SU-DHL-6 (cell line): ENCODE data around the gene B4GALT6.

Experiments
- H2AFZ ChIP-seq: fragments of 200-600 bp; sonication (generic); 2 replicates; pipeline ENCODE4 v1.6.1; 2014; ENCODE audit warnings: low read depth, mild to moderate bottlenecking, moderate library complexity, mixed read lengths, antibody characterized with exemption, low read length; ENCODE audit not compliant: severe bottlenecking
- H3F3A ChIP-seq: fragments of 200-600 bp; shearing (Covaris generic); 2 replicates; pipeline ENCODE4 v1.6.0; 2016; ENCODE audit warnings: antibody characterized with exemption, mild to moderate bottlenecking; ENCODE audit not compliant: insufficient read depth
- H3K27ac ChIP-seq: fragments of 200-600 bp; sonication (generic); 2 replicates; pipeline ENCODE4 v1.5.1; 2016; ENCODE audit warnings: low read depth, mild to moderate bottlenecking, low read length, moderate library complexity, mixed read lengths
- H3K27me3 ChIP-seq: fragments of 200-600 bp; sonication (generic), shearing (Covaris generic); 2 replicates; pipeline ENCODE4 v1.6.0; 2014; ENCODE audit warnings: mild to moderate bottlenecking, low read length
- H3K36me3 ChIP-seq: fragments of 200-600 bp; sonication (generic); 2 replicates; pipeline ENCODE4 v1.6.1; 2014; ENCODE audit warnings: mild to moderate bottlenecking, low read length, mixed read lengths
- H3K4me2 ChIP-seq: fragments of 300-600, 200-600 bp; shearing (Covaris generic), sonication (generic); 2 replicates; pipeline ENCODE4 v1.6.0; 2014; ENCODE audit warnings: low read length, low read depth, mild to moderate bottlenecking; ENCODE audit not compliant: poor library complexity, severe bottlenecking
- H3K4me3 ChIP-seq: fragments of 200-600 bp; sonication (generic); 2 replicates; pipeline ENCODE4 v1.5.1; 2014; ENCODE audit warnings: antibody characterized with exemption, low read length, mild to moderate bottlenecking, mixed read lengths; ENCODE audit not compliant: insufficient read depth, poor library complexity, severe bottlenecking
- H3K79me2 ChIP-seq: fragments of 200-600 bp; sonication (generic); 2 replicates; pipeline ENCODE4 v1.6.1; 2014; ENCODE audit warnings: mild to moderate bottlenecking, low read length, moderate library complexity; ENCODE audit not compliant: insufficient read depth
- H3K9ac ChIP-seq: fragments of 200-600 bp; sonication (generic); 2 replicates; pipeline ENCODE4 v1.7.0; 2014; ENCODE audit warnings: mild to moderate bottlenecking, low read length
- H3K9me2 ChIP-seq: fragments of 200-600 bp; sonication (generic); replicated peaks from 2 replicates; pipeline ENCODE4 v1.6.1; 2014; ENCODE audit warnings: low read length; ENCODE audit not compliant: insufficient read depth
- H3K9me3 ChIP-seq: fragments of 200-600 bp; sonication (generic); 2 replicates; pipeline ENCODE4 v1.6.1; 2014; ENCODE audit warnings: low read length, mixed read lengths; ENCODE audit not compliant: insufficient read depth
- H4K20me1 ChIP-seq: fragments of 200-600 bp; sonication (generic); 2 replicates; pipeline ENCODE4 v1.6.1; 2014; ENCODE audit warnings: low read depth, mild to moderate bottlenecking, antibody characterized with exemption, low read length, moderate library complexity, mixed read lengths
- EZH2phosphoT487 ChIP-seq: fragments of 200-600 bp; sonication (generic), shearing (Covaris generic); conservative IDR thresholded peaks from 2 replicates; pipeline ENCODE4 v1.6.1; 2018; ENCODE audit warnings: mild to moderate bottlenecking, antibody characterized with exemption, low read length, moderate library complexity, mixed read lengths
- TF ChIP-seq, protein P1 (sequence below): fragments of 200-600 bp; sonication (generic); IDR thresholded peaks from one replicate; pipeline ENCODE4 v1.5.1; 2017; ENCODE audit warnings: antibody characterized with exemption, mild to moderate bottlenecking, low read length, moderate library complexity; ENCODE audit not compliant: insufficient read depth, poor library complexity, severe bottlenecking

Gene B4GALT6

DNA sequence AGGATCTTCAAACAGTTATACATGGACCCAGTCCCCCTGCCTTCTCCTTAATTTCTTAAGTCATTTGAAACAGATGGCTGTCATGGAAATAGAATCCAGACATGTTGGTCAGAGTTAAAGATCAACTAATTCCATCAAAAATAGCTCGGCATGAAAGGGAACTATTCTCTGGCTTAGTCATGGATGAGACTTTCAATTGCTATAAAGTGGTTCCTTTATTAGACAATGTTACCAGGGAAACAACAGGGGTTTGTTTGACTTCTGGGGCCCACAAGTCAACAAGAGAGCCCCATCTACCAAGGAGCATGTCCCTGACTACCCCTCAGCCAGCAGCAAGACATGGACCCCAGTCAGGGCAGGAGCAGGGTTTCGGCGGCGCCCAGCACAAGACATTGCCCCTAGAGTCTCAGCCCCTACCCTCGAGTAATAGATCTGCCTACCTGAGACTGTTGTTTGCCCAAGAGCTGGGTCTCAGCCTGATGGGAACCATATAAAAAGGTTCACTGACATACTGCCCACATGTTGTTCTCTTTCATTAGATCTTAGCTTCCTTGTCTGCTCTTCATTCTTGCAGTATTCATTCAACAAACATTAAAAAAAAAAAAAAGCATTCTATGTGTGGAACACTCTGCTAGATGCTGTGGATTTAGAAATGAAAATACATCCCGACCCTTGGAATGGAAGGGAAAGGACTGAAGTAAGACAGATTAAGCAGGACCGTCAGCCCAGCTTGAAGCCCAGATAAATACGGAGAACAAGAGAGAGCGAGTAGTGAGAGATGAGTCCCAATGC is 88.1 kb downstream of the B4GALT6 start:
- Histone ChIP-seq H3K4me2 (no peak overlapping the region), H3K4me3 (no peak overlapping the region)
- TF ChIP-seq, protein P1, sequence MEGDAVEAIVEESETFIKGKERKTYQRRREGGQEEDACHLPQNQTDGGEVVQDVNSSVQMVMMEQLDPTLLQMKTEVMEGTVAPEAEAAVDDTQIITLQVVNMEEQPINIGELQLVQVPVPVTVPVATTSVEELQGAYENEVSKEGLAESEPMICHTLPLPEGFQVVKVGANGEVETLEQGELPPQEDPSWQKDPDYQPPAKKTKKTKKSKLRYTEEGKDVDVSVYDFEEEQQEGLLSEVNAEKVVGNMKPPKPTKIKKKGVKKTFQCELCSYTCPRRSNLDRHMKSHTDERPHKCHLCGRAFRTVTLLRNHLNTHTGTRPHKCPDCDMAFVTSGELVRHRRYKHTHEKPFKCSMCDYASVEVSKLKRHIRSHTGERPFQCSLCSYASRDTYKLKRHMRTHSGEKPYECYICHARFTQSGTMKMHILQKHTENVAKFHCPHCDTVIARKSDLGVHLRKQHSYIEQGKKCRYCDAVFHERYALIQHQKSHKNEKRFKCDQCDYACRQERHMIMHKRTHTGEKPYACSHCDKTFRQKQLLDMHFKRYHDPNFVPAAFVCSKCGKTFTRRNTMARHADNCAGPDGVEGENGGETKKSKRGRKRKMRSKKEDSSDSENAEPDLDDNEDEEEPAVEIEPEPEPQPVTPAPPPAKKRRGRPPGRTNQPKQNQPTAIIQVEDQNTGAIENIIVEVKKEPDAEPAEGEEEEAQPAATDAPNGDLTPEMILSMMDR: no peak
- TF ChIP-seq EZH2phosphoT487: no peak

DNA sequence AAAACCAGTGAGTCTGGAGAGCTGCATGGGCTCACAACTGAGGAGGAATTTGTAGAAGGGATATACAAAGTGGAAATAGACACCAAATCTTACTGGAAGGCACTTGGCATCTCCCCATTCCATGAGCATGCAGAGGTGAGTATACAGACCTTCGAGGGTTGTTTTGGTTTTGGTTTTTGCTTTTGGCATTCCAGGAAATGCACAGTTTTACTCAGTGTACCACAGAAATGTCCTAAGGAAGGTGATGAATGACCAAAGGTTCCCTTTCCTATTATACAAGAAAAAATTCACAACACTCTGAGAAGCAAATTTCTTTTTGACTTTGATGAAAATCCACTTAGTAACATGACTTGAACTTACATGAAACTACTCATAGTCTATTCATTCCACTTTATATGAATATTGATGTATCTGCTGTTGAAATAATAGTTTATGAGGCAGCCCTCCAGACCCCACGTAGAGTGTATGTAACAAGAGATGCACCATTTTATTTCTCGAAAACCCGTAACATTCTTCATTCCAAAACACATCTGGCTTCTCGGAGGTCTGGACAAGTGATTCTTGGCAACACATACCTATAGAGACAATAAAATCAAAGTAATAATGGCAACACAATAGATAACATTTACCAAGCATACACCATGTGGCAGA is 89.1 kb downstream of the B4GALT6 start:
- no peaks in the 10 kb centered on the region for H4K20me1 ChIP-seq
- no peak overlapping the region for H3K4me2 ChIP-seq
- H3K9me3 ChIP-seq: no peaks in the 10 kb centered on the region
- no peak overlapping the region for H3K4me3 ChIP-seq
- H3K9ac ChIP-seq: no peak overlapping the region
- no peak overlapping the region for H2AFZ ChIP-seq
- H3K36me3 ChIP-seq: no peaks in the 10 kb centered on the region
- H3K9me2 ChIP-seq: no peaks in the 10 kb centered on the region
- H3F3A ChIP-seq: no peaks in the 10 kb centered on the region
- TF ChIP-seq EZH2phosphoT487: no peak
- TF ChIP-seq, protein P1: no peak
- H3K79me2 ChIP-seq: no peaks in the 10 kb centered on the region
- no peaks in the 10 kb centered on the region for H3K27me3 ChIP-seq
- H3K27ac ChIP-seq: no peak overlapping the region

More for the DNA sequence above, 88.1 kb downstream of the B4GALT6 start:
- no peak overlapping the region for H2AFZ ChIP-seq
- no peaks in the 10 kb centered on the region for H3K9me2 ChIP-seq
- no peaks in the 10 kb centered on the region for H3F3A ChIP-seq
- no peaks in the 10 kb centered on the region for H3K79me2 ChIP-seq
- no peak overlapping the region for H3K27ac ChIP-seq
- H3K36me3 ChIP-seq: no peaks in the 10 kb centered on the region
- H4K20me1 ChIP-seq: no peaks in the 10 kb centered on the region
- H3K9me3 ChIP-seq: no peaks in the 10 kb centered on the region
- H3K9ac ChIP-seq: no peak overlapping the region
- H3K27me3 ChIP-seq: no peaks in the 10 kb centered on the region

DNA sequence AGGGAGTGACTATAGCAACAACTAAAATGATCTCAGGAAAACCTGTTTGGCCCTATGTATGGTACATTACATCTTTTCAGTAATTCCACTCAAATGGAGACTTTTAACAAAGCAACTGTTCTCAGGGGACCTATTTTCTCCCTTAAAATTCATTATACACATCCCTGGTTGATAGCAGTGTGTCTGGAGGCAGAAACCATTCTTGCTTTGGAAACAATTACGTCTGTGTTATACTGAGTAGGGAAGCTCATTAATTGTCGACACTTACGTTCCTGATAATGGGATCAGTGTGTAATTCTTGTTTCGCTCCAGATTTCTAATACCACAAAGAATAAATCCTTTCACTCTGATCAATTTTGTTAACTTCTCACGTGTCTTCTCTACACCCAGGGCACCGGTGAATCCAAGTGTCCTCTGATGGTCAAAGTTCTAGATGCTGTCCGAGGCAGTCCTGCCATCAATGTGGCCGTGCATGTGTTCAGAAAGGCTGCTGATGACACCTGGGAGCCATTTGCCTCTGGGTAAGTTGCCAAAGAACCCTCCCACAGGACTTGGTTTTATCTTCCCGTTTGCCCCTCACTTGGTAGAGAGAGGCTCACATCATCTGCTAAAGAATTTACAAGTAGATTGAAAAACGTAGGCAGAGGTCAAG is 91.7 kb downstream of the B4GALT6 start:
- TF ChIP-seq EZH2phosphoT487: no peak
- TF ChIP-seq, protein P1: no peak
- no peaks in the 10 kb centered on the region for H4K20me1 ChIP-seq

More for the DNA sequence above, 91.7 kb downstream of the B4GALT6 start:
- H3K9ac ChIP-seq: no peak overlapping the region
- no peaks in the 10 kb centered on the region for H3F3A ChIP-seq
- H3K36me3 ChIP-seq: no peaks in the 10 kb centered on the region
- H3K27ac ChIP-seq: no peak overlapping the region
- no peaks in the 10 kb centered on the region for H3K9me3 ChIP-seq
- no peak overlapping the region for H2AFZ ChIP-seq
- H3K4me3 ChIP-seq: no peak overlapping the region
- H3K4me2 ChIP-seq: no peak overlapping the region
- no peaks in the 10 kb centered on the region for H3K79me2 ChIP-seq
- H3K9me2 ChIP-seq: no peaks in the 10 kb centered on the region
- H3K27me3 ChIP-seq: no peaks in the 10 kb centered on the region
